ENCODE data around the gene PLCG2. TPM values are rescaled to one million over a fixed set of nuclear protein-coding genes. Genes with fewer than 3 reads are reported as not detected.
"Not testable (repeated sequence)": the region's sequence is repeated elsewhere in the genome, so short reads cannot be mapped to it uniquely, and the experiment has no call there.

PLCG2 gene
- total RNA-seq, 1 donor from 2014 or later, result 1.7 TPM

GRCh38 chr16:81964808-81965207 lies 185.7 kb downstream of the PLCG2 start:
- H3K4me3 Mint-ChIP-seq, result no peak overlapping the region
- H3K9me3 Mint-ChIP-seq, result no peaks in the 10 kb centered on the region
- H3K36me3 Mint-ChIP-seq (ENCODE audit: low read depth), result no peaks in the 10 kb centered on the region
- H3K27ac Mint-ChIP-seq (ENCODE audit: unreplicated experiment), result no peak overlapping the region
- TF ChIP-seq CTCF (conservative IDR thresholded peaks at IDR 0.05), result no peak
- peaks cover 2% of the 10 kb centered on the region for H3K27me3 Mint-ChIP-seq (ENCODE audit: low read depth)
- no peak for DNase-seq (ENCODE audit: low read depth, low spot score)
- H3K4me1 Mint-ChIP-seq, result no peaks in the 10 kb centered on the region

DNA sequence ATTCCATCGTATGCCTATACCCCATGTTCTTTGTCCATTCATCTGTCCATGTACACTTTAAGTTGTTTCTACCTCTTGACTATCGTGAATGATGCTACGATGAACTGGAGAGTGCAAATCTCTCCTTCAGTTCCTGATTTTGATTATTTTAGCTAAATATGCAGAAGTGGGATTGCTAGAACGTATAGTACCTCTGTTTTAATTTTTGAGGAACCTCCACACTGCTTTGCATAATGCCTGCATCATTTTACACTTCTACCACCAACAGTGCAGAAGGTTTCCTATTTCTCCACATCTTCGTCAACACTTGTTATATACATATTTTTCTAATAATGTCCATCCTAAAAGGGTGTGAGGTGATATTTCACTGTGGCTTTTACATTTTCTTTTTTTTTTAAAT lies 188.3 kb downstream of the PLCG2 start:
- TF ChIP-seq CTCF (conservative IDR thresholded peaks at IDR 0.05), result no peak
- DNase-seq (ENCODE audit: low read depth, low spot score), result no peak
- Mint-ChIP-seq H3K9me3 (peaks cover 7% of the 10 kb centered on the region), H3K4me3 (no peak overlapping the region), H3K36me3 (ENCODE audit: low read depth) (peaks cover 2% of the 10 kb centered on the region), H3K27ac (ENCODE audit: unreplicated experiment) (no peak overlapping the region), H3K4me1 (no peaks in the 10 kb centered on the region), H3K27me3 (ENCODE audit: low read depth) (peaks cover 2% of the 10 kb centered on the region)

GRCh38 chr16:81971853-81972252 lies 192.8 kb downstream of the PLCG2 start:
- H3K36me3 Mint-ChIP-seq (ENCODE audit: low read depth), result peaks cover 5% of the 10 kb centered on the region
- peaks cover 16% of the 10 kb centered on the region for H3K9me3 Mint-ChIP-seq

DNA sequence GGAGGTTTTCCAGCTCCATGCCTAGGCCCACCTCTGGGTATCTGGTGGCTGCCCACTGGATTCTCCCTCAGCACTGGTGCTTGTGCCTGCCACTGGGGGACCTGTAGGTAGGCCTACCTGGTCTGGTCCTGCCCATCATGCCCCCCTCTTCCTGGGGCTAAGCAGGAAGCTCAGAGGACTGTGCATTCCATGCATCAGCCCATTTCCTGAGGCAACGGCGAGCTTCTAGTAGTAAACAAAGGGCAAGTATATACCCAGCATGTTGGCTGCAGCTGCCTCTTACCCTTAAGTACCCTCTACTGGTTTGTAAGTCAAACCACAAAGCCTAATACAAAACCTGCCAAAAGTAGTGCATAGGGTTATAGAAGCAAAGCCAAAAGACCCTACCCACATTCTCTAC lies 194.6 kb downstream of the PLCG2 start:
- Mint-ChIP-seq H3K4me1 (peaks cover 4% of the 10 kb centered on the region), H3K27ac (ENCODE audit: unreplicated experiment) (no peak overlapping the region), H3K27me3 (ENCODE audit: low read depth) (no peaks in the 10 kb centered on the region), H3K9me3 (peaks cover 19% of the 10 kb centered on the region), H3K36me3 (ENCODE audit: low read depth) (peaks cover 8% of the 10 kb centered on the region), H3K4me3 (no peak overlapping the region)
- DNase-seq (ENCODE audit: low read depth, low spot score), result no peak
- no peak for TF ChIP-seq CTCF (conservative IDR thresholded peaks at IDR 0.05)

More at GRCh38 chr16:81971853-81972252, 192.8 kb downstream of the PLCG2 start:
- H3K27me3 Mint-ChIP-seq (ENCODE audit: low read depth), result peaks cover 2% of the 10 kb centered on the region
- no peak for DNase-seq (ENCODE audit: low read depth, low spot score)
- H3K4me3 Mint-ChIP-seq, result no peak overlapping the region
- TF ChIP-seq CTCF (conservative IDR thresholded peaks at IDR 0.05), result no peak
- H3K27ac Mint-ChIP-seq (ENCODE audit: unreplicated experiment), result no peak overlapping the region
- peaks cover under 1% of the 10 kb centered on the region for H3K4me1 Mint-ChIP-seq

- Mint-ChIP-seq H3K4me1 (peaks cover 4% of the 10 kb centered on the region), H3K9me3 (peaks cover 18% of the 10 kb centered on the region), H3K27ac (ENCODE audit: unreplicated experiment) (no peak overlapping the region), H3K36me3 (ENCODE audit: low read depth) (peaks cover 8% of the 10 kb centered on the region), H3K4me3 (no peak overlapping the region), H3K27me3 (ENCODE audit: low read depth) (no peaks in the 10 kb centered on the region)
- no peak for DNase-seq (ENCODE audit: low read depth, low spot score)
- TF ChIP-seq CTCF (conservative IDR thresholded peaks at IDR 0.05), result no peak
These were observed 196.5 kb downstream of the PLCG2 start for GRCh38 chr16:81975637-81976036.

GRCh38 chr16:81977335-81977942 lies 198.3 kb downstream of the PLCG2 start:
- peaks cover 11% of the 10 kb centered on the region for H3K9me3 Mint-ChIP-seq
- H3K27ac Mint-ChIP-seq (ENCODE audit: unreplicated experiment); H3K36me3 Mint-ChIP-seq (ENCODE audit: low read depth); H3K27me3 Mint-ChIP-seq (ENCODE audit: low read depth); H3K4me3 Mint-ChIP-seq; H3K4me1 Mint-ChIP-seq; DNase-seq (ENCODE audit: low read depth, low spot score): not testable (repeated sequence)

Measured in neural crest cell (in vitro differentiated cells).